Mammary epithelial cell (primary cell): ENCODE data around the gene RYR2.

Source experiments
- EZH2 ChIP-seq: IDR thresholded peaks from 2 replicates; pipeline ENCODE4 v1.6.1; 2012; ENCODE audit warnings: low read length, inconsistent platforms, borderline replicate concordance
- TF ChIP-seq, protein P1 (sequence below), 2 donors: IDR thresholded peaks in 1 of 2; conservative IDR thresholded peaks in 1 of 2; 2 replicates each; pipeline ENCODE4 v1.5.1; 2011 to 2012; ENCODE audit warnings: inconsistent platforms in 2 of 2, low read length in 2 of 2, mild to moderate bottlenecking in 2 of 2, control low read depth in 1 of 2, low read depth in 1 of 2; ENCODE audit not compliant: insufficient read depth in 1 of 2; ENCODE audit errors: extremely low read depth in 1 of 2

DNA sequence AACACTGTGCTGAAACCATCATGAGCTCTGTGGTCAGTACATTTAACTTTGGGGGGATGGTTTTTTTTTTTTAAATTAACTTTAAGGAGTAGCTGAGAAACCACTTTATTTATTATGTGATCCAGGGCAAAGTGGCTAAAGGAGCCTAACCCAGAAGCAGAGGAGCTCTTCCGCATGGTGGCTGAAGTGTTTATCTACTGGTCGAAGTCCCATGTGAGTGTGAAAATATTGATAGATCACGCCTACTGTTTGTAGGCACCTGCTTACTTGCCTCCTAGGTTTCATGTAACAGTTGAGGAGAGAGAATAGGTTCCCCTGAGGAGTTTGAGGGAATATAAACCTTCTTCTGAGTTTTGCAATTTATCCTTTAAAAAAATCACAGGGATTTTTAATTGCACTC lies 667.4 kb downstream of the RYR2 start:
- TF ChIP-seq, protein P1, sequence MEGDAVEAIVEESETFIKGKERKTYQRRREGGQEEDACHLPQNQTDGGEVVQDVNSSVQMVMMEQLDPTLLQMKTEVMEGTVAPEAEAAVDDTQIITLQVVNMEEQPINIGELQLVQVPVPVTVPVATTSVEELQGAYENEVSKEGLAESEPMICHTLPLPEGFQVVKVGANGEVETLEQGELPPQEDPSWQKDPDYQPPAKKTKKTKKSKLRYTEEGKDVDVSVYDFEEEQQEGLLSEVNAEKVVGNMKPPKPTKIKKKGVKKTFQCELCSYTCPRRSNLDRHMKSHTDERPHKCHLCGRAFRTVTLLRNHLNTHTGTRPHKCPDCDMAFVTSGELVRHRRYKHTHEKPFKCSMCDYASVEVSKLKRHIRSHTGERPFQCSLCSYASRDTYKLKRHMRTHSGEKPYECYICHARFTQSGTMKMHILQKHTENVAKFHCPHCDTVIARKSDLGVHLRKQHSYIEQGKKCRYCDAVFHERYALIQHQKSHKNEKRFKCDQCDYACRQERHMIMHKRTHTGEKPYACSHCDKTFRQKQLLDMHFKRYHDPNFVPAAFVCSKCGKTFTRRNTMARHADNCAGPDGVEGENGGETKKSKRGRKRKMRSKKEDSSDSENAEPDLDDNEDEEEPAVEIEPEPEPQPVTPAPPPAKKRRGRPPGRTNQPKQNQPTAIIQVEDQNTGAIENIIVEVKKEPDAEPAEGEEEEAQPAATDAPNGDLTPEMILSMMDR (conservative IDR thresholded peaks at IDR 0.05 in 1 of 2, IDR thresholded peaks at IDR 0.05 in 1 of 2; ENCODE audit: extremely low read depth in 1 of 2, insufficient read depth in 1 of 2, low read depth in 1 of 2, low read length in 2 of 2): no peak
- no peak for TF ChIP-seq EZH2
